NCI-H82 treated with DMSO at 0.1 percent for 48 hours (cell line): Measurements from ENCODE around the gene ANKS1B.
A peak's percentile ranks its signal among the peaks of the same experiment; 100 is the strongest.
"Not testable (repeated sequence)": the region's sequence is repeated elsewhere in the genome, so short reads cannot be mapped to it uniquely, and the experiment has no call there.

Source experiments
- DNase-seq: peaks from one replicate; lab custom pipeline; 2025; ENCODE audit not compliant: unreplicated experiment; lab: John Stamatoyannopoulos, UW

ANKS1B gene

DNA sequence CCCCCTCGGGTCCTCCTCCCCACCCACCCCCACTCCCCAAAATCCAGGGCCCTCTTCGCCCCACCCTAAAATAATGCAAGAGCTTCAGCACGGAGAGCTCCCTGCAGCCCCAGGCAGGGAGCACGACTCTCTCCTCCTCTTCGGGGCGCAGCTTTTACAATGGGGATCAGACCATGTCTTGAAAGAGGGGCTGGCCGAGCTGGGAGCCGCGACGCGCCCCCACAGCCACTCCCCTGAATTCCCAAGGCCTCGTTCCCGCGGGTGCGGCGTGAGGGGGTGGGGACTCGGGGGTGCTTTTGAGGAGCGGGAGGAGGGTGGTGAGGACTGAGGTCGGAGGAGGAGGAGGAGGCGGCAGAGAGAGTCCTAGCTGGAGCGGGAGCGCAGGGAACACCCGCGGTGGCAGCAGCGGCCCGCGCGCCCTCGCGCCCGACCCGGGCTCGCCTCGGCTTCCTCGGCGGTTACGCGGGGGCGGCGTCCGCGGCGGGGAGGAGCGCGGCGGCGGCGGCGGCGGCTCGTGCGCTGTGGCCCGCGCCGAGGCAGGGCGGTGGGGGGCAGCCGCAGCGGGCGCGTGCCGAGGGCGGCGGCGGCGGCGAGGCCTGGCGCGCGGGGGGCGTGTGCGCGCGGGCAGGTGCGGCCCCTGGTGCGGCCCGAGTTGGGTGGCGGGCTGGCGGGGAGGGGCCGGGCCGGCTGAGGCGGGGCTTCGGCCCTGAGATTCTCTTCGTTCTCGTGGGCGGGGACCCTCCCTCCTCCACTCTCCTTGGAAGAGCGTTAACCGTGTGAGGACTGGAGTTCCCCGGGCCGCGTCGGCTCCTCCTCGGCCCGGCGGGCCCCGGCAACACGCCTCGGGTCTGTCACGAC is at the start of gene ANKS1B:
TSS of gene ANKS1B (minus strand) at position 666 of the 858 bp plus-strand sequence. CDS start 699 bp downstream, outside the sequence.
- DNase-seq = peak; percentile 45

DNA sequence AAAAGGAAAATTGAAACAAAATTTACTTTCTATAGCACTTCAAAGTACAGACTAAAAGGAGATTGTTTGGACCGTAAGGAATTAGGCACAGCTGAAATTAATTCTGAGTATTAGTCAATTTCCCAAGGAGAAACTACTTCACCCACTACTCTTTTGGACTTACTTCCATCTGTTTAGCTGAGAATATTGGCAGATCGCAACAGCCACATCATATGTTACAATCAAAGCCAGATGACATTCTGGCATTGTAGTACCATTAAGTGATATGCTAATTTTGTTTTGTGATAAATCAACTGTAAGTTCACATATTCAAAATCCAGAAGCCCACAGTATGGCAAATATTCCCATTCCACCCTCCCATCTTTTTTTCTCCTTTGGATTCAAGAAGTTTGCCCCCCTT is 47.1 kb upstream of the ANKS1B start:
- no peak for DNase-seq

DNA sequence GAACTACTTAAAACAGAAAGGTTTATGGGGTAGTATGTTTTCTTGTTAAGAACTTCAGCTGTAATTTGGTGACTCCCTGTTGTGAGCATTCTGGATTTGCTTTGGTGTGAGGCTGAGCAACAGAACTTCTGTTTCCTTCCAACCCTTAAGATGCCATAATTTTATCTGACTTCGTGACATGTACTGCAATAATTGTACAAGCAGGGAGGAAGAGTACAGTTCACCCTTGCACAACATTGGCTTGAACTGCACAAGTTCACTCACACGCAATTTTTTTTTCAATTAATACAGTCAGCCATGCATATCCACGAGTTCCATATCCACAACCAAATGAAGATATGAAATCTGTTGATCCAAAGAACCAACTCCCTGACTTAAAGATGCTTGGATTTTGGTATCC is 42.9 kb upstream of the ANKS1B start:
- DNase-seq = no peak

DNA sequence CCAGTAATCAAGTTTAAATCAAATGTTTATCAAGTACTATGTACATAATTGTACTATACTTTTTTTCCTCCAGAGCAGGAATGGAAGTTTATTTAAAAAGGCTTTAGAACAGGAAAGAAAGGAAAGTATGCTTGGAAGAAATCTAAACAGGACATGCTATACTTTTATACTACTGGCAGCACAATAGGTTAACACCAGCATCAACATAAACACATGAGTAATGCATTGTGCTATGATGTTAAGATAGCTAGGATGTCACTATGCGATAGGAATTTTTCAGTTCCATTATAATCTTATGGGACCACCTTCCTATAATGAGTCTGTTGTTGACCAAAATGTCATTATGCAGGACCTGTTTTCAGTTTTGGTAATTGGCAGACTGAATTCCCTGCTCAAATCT is 41.5 kb upstream of the ANKS1B start:
- no peak for DNase-seq

DNA sequence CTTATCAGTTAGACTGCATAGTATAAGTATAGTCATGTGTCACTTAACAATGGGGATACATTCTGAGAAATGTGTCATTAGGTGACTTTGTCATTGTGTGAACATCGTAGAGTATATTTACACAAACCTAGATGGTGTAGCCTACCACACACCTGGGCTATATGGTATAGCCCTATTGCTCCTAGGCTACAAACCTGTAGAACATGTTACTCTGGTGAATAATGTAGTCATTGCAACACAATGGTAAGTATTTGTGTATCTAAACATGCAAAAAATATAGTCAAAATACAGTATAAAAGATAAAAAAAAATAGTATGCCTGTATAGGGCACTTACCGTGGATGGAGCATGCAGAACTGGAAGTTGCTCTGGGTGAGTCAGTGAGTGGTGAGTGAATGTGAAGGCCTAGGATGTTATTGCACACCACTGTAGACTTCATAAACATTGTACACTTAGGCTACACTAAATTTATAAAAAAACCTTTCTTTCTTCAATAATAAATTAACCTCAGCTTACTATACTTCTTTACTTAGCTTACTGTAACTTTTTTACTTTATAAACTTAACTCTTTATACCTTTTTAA is 40.3 kb upstream of the ANKS1B start:
- DNase-seq = no peak

DNA sequence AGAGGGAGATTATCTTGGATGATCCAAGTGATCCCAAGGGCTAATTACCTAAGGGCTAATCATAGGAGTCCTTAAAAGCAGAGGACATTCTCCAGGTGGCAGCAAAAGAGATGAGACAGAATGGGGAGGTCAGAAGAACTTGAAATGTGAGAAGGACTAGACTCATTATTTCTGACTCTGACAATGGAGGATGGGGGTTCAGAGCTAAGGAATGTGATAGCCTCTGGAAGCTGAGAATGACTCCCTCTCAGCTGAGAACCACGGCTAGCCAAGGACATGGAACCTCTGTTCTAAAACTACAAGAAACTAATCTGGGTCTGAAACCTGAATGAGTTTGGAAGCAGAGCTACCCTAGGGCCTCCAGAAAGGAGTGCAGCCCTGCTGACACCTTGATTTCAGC is 35.6 kb upstream of the ANKS1B start:
- DNase-seq = peak; percentile 59

DNA sequence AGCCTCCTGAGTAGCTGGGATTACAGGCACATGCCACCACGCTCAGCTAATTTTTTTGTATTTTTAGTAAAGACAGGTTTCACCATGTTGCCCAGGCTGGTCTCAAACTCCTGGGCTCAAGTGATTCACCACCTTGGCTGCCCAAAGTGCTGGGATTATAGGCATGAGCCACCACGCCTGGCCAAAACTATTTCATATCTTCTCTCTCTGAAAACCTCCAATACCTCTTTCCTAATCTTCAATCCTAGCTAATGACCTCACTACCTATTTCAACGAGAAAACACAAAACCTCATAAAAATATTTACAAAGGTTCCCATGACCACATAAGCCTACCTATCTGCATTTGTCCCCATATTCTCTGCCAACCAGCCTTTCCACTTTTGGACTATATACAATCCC is 32.3 kb upstream of the ANKS1B start:
- DNase-seq = no peak

DNA sequence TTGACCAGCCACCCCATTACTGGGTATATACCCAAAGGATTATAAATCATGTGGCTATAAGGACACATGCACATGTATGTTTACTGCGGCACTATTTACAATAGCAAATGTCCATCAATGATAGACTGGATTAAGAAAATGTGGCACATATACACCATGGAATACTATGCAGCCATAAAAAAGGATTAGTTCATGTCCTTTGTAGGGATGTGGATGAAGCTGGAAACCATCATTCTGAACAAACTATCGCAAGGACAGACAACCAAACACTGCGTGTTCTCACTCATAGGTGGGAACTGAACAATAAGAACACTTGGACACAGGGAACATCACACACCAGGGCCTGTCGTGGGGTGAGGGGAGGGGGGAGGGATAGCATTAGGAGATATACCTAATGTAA is 31.6 kb upstream of the ANKS1B start:
- not testable (repeated sequence) for DNase-seq

DNA sequence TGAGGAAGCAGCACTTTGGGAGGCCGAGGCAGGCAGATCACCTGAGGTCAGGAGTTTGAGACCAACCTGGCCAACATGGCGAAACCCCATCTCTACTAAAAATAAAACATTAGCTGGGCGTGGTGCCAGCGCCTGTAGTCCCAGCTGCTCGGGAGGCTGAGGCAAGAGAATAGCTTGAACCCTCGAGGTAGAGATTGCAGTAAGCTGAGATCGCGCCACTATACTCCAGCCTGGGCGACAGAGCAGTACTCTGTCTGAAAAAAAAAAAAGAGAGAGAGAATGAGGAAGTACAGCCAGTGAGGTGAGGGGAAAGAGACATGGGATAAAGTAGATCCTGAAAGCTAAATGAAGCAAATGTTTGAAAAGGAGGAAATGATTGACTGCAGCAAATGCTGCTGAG is 21.1 kb upstream of the ANKS1B start:
- DNase-seq = not testable (repeated sequence)

DNA sequence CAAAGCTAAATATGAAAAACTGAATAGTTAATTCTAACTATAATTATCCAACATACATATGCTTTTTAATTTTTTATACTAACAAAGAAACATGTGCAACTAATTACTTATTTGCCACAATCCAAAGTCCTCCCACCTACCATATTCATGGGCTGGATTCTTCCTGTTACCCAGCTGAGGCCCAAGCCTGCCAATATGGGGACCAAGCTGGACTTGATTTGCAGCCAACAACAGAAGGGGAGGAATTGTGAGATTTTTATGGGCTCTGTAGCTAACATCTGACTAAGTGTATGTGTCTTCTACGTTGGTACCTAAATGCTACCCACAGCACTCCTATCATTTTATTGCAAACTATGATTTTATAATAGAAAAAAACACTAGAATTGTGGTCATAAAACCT is 13.1 kb upstream of the ANKS1B start:
- DNase-seq = no peak

DNA sequence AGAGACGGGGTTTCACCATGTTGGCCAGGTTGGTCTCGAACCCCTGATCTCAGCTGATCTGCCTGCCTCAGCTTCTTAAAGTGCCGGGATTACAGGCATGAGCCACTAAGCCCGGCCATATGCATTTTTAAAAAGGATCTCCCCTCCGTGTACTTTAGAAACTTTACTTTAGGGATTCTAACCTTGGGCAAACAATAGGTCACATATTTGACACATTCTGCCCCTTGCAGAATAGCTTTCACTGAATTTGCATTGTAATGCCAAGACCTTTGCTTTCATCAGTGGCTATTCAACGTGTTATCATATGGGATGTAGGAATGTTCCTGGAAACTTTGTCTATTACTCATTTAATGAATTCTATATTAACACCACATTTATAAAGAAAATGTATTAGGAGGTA is 11.4 kb upstream of the ANKS1B start:
- DNase-seq = no peak

DNA sequence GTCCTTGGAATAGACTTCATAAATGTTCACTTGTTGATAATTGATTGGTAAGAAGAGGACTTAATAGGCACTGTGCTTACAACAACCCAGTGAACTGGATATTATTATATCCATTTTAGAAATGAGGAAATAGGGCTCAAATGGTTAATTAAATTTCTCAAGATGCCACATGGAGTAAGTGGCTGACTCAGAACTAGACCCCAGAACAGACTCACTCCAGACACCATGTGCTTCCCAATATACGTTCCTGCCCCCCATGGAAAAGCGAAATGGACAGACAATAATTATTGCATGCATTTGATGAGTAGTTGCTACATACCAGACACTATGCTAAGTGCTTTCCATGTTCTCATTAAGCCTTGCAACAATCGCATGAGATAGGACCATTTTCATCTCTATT is 895 bp upstream of the ANKS1B start:
- DNase-seq = no peak

DNA sequence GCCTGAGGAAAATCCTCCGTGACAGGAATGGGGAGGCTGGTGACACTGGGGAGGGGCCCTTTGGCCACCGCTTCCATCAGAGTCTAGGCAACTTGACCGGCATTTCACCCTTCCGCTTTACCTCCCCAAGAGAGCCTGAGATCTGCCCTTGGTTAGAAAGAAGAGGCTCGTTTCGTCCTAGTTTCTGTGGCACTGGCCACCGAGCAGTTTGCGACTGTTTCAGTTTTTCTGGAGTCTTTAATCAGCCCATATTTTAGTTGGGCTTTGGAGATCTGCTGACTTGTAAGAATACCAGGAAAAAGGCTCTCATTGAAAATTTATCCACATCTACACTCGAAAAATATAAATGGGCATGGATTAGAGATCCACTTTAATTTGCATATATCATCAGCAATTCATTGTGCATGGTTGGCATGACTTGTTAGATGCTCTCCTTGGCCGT is 414 bp upstream of the ANKS1B start:
- no peak for DNase-seq

DNA sequence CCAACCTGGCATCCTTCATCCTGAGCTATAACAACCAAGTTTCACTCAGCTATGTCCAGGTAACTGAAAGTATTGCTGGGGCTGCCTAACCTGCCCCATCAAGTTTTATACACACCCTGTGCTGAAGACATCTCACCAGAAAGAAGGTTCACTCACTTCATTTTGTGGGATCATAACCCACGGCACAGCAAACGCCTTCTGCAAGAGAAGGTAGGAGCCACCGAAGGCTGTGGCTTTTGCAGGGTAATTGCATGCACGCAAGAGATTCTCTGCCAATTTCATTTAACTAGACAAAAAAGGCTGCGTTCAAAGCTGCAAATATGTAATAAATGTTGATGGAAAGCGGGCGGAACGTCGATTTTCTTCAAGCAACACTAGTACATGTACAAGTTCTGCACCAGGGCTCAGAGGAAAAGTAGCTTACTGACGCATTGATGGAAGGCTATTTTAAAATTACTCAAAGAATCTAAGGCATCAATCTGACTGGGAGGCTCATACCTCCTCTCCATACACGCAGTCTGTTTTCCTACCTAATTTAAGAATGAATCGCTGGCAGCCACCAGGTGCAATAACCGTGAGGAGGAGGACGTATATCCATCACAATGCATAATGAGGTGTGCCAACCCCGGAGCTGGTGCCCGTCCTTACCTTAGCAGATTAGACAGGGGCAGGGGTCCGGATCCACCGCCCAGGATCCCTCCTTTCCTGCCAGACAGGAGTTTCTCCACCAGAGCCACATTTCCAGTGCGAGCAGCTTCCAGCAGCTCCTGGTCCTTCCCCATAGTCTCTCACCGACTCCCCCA is 1.1 kb downstream of the ANKS1B start:
- DNase-seq = no peak

DNA sequence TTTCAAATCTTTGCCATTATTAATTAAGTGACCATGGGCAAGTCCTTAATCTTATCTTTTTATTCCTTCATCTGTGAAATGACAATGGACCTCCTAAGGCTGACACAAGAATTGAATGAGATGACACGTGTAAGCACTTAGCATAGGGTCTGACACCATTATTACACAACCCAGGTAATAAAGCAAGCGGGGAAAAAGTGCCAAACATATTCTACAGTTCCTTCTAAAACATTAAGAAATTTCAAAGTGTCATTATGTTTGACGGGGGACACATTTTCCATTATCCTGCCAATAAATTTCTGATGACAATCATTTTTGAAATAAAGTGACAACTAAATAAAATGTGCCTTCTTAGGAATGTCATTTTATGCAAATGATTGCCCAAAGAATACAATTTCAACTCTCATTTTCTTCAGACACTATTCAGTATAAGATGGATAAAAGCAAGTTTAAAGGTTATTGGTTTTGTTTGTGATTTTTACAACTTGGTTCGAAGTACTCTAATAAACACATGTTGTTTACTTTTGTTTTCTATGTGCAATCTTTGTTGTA is 3.0 kb downstream of the ANKS1B start:
- no peak for DNase-seq

DNA sequence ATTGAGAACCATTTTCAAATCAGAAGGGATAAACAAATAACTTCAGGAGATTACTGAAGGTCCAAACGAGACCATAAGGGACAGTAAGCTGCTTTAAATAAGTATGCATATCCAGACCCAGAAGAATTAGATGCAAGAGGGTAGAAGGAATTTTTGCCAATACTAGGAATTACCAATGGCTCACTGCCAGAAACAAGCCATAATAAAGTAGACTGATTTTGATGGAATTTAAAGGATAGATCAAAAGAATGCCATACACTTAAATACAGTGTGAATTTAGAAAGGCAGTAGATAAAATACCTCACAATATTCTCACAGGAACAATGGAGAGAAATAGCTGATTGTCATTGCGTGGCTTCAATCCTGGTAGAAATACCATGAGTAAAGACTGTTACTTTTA is 5.3 kb downstream of the ANKS1B start:
- no peak for DNase-seq

DNA sequence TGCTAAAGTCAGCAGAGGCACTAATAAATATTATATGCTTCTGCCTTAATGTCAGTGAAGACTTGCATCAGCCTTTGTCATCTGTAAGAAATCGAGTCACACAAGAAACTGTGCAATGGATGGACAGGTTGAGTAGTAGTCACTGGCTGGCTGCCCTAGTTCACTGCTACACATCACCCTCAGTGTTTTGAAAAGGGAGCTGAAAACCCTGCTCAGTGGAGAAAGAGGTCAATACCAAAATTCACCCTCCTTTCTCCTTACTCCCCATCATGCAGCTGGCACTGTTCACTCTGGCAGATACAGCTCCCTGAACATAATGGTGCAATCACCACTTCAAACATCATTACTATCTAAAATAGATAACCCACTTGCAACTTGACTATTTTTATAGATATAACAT is 6.6 kb downstream of the ANKS1B start:
- no peak for DNase-seq

DNA sequence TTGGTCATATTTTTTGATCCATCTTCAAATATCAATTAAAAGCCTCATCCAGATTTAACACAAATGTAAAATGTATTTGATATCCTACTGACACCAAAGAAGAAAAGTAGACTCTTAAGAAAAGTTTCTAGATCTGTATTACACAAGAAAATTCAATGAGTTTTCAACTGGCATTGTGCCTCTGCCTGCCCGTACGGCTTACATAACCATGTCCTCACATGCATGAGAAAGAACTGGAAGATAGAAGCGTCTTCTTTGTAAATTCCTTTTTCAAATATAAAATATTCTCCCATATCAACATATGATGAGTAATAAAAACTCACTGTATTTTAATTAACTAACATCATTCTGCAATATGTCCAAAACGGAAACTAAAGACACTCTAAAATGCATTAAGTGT is 7.2 kb downstream of the ANKS1B start:
- DNase-seq = no peak

DNA sequence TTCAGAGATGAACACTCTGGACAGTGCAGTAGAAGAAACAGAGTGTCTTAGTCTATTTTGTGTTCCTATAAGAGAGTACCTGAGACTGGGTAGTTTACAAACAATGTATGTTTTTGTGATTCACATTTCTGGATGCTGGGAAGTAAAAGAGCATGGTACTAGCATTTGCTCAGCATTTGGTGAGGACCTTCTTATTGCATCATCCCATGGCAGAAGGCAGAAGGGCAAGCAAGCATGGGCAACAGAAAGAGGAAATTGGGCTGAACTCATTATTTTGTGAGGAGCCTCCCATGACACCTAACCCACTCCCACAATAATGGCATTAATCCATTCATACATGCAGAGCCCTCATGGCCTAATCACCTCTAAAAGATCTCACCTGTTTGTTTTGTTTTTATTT is 8.0 kb downstream of the ANKS1B start:
- no peak for DNase-seq

DNA sequence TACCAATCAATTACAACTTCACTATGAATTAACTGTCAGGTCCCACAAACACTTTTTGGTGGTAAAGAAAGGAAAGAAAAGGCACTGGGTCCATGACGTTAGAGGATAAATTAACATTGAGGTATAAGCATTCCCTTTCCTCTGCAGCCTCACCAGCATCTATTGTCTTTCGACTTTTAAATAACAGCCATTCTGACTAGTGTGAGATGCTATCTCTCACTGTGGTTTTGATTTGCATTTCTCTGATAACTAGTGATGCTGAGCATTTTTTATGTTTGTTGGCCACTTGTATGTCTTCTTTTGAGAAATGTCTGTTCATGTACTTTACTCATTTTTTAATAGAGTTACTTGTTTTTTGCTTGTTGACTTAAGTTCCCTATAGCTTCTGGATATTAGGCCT is 9.4 kb downstream of the ANKS1B start:
- no peak for DNase-seq

DNA sequence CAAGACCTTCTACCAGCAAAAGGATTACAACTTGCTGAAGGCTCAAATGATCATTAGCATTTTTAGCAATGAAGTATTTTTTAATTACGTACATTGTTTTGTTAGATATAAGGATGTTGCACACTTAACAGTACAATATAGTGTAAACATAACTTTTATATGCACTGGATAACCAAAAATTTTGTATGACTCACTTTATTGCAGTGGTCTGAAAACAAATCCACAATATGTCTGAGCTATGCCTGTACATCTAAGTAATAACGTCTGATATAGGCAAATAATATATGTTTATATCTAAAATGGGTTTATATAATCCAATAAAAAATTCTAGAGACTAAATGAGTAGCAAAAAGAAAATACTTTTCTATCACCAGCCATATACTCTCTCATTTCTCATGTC is 10.6 kb downstream of the ANKS1B start:
- no peak for DNase-seq

DNA sequence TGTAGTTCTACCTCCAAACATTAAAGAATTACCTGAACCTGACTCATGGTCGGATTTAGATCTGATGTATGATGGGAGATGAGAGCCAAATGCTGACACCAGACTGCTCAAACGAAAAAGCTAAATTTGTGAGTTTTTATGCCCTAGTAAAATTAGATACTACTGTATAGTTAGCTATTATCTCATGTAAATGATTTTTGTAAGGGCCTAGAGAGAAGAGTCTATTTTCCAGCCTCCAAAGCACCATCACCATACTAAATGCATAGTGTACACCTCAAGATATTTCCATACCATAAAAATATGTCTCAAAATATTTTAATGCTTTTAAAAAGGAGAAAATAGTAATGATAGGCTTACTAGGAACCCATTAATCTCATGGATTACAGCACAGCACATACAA is 18.3 kb downstream of the ANKS1B start:
- DNase-seq = no peak
